BLaER1 treated with 17β-estradiol and CSF1 and Interleukin-3, amounts not matched to agents 10 nM and 100 nM (cell line): ENCODE measurements around the gene RGS6.

Experiments
- H3K27ac ChIP-seq, 11 experiments: shearing (Covaris generic); formaldehyde crosslinking; 2 replicates each; pipeline ENCODE4 v1.8.1; 2022
- H3K27me3 ChIP-seq, 11 experiments: shearing (Covaris generic); formaldehyde crosslinking; 2 replicates each; pipeline ENCODE4 v1.8.1; 2022
- H3K36me3 ChIP-seq, 11 experiments: shearing (Covaris generic); formaldehyde crosslinking; 2 replicates each; pipeline ENCODE4 v1.8.1; 2022
- H3K4me1 ChIP-seq, 10 experiments: shearing (Covaris generic); formaldehyde crosslinking; 2 replicates each; pipeline ENCODE4 v1.8.1; 2022
- H3K4me2 ChIP-seq, 11 experiments: shearing (Covaris generic); formaldehyde crosslinking; 2 replicates each; pipeline ENCODE4 v1.8.1; 2022
- H3K4me3 ChIP-seq, 10 experiments: shearing (Covaris generic); formaldehyde crosslinking; 2 replicates each; pipeline ENCODE4 v1.8.1; 2022
- H3K9ac ChIP-seq, 11 experiments: shearing (Covaris generic); formaldehyde crosslinking; 2 replicates each; pipeline ENCODE4 v1.8.1; 2022
- H3K9me3 ChIP-seq, 11 experiments: shearing (Covaris generic); formaldehyde crosslinking; replicated peaks in 1 of 11; 2 replicates each; pipeline ENCODE4 v1.8.1; 2022
- H4K20me1 ChIP-seq, 11 experiments: shearing (Covaris generic); formaldehyde crosslinking; 2 replicates each; pipeline ENCODE4 v1.8.1; 2022
- Cebpa-rat ChIP-seq, 11 experiments: shearing (Covaris generic); IDR thresholded peaks; 2 replicates each; pipeline ENCODE4 v1.8.1; 2022

The RGS6 gene

GRCh38 chr14:72605096-72605920, 673.1 kb downstream of the RGS6 start:
- Histone ChIP-seq H3K4me3 (no peak overlapping the region; a peak in 1 of 20 replicates), H3K9ac (no peak overlapping the region), H3K9me3 (no peaks in the 10 kb centered on the region), H3K36me3 (no peaks in the 10 kb centered on the region), H3K27me3 (no peaks in the 10 kb centered on the region), H3K4me1 (peaks cover 25 to 70% (median 56%) of the 10 kb centered on the region in 10 experiments), H3K4me2 (peak overlapping the region in 9 of 11 experiments; percentile 42 to 92 (median 78); a peak in 17 of 22 replicates), H3K27ac (no peak overlapping the region), H4K20me1 (no peaks in the 10 kb centered on the region)
- TF ChIP-seq Cebpa-rat (IDR thresholded peaks at IDR 0.05), result no peak

DNA sequence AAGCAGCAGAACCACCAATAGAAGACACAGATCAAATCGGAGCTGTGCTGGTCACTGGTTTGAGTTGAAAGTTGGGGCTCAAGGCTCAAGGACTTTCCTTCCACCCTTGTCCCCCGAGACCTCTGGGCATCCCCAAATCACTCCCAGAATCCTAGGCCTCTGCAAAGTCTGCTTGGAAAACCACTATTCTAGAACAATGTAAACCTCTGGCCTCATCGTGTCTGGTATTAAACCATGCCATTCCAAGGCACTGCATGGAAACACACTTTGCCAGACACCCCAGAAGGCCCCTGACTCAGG, 673.6 kb downstream of the RGS6 start:
- Histone ChIP-seq H3K36me3 (no peaks in the 10 kb centered on the region), H3K4me1 (peaks cover 19 to 64% (median 51%) of the 10 kb centered on the region in 10 experiments), H3K4me3 (no peak overlapping the region), H3K9ac (no peak overlapping the region), H3K9me3 (no peaks in the 10 kb centered on the region), H3K27me3 (no peaks in the 10 kb centered on the region), H3K4me2 (0 out of 22 replicates have a peak overlapping the region, but pooled peaks of 1 of the 11 experiments have one; percentile 83), H3K27ac (no peak overlapping the region), H4K20me1 (no peaks in the 10 kb centered on the region)
- no peak for TF ChIP-seq Cebpa-rat (IDR thresholded peaks at IDR 0.05)

DNA sequence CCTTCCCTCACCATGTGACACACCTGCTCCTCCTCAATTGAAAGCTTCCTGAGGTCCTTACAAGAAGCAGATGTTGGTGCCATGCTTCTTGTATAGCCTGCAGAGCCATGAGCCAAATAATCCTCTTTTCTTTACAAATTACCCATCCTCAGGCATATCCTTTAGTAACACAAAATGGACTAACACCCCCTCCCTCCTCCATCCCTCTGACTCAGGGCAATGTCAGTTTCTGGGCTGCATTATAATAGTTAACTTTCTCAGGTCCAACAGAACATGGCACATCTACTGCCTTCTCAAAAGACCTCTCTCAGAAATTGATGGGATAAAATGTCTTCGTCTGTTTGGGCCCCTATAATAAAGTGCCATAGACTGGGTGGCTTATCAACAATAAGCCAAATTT, 674.6 kb downstream of the RGS6 start:
- H3K4me1 ChIP-seq, result peaks cover 15 to 56% (median 44%) of the 10 kb centered on the region in 10 experiments
- no peak overlapping the region for H3K4me3 ChIP-seq
- no peaks in the 10 kb centered on the region for H3K9me3 ChIP-seq
- no peaks in the 10 kb centered on the region; a peak in 1 of 22 replicates for H4K20me1 ChIP-seq
- no peak overlapping the region for H3K9ac ChIP-seq
- no peaks in the 10 kb centered on the region for H3K27me3 ChIP-seq
- H3K36me3 ChIP-seq, result no peaks in the 10 kb centered on the region
- H3K27ac ChIP-seq, result no peak overlapping the region
- TF ChIP-seq Cebpa-rat (IDR thresholded peaks at IDR 0.05), result no peak
- peak overlapping the region in 4 of 11 experiments; percentile 60 to 67 (median 64); a peak in 3 of 22 replicates for H3K4me2 ChIP-seq

DNA sequence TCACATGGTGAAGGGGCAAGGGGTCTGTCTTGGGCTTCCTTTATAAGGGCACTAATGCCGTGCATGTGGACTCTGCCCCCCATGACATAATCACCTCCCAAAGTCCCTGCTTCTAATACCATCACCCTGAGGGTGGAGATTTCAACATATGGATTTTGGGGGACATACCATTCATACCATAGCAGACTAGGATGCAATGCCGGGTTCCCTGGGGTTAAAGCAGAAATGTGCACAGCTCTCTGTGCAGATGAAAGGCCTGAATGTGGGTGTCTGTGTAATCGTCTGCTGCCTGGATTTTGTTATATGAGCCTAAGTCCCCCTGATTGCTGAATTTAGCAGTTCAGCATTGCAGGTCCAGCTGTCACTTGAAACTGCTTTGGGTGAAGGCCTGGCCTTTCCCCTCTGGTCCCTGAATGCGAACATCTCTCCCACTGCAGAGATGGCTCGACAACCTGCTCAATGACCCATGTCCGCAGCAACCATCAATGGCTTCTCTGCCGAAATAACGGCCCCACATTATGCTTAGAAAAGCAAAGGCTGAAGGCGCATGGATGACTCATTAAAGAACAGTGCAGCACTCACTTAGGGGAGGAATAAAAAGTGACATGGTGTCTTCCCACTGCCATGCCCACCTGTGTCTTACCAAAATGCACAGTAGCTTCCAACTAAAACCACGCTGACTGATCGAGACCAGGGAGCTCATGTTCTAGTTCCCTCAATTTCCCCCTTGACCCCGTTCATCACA, 675.3 kb downstream of the RGS6 start:
- Histone ChIP-seq H3K4me2 (peak overlapping the region; percentile 46 to 72 (median 62)), H3K4me1 (peaks cover 15 to 58% (median 47%) of the 10 kb centered on the region in 10 experiments), H3K9me3 (no peaks in the 10 kb centered on the region), H3K27me3 (no peaks in the 10 kb centered on the region), H3K27ac (peak overlapping the region in 1 of 11 experiments; percentile 28; a peak in 1 of 22 replicates), H4K20me1 (no peaks in the 10 kb centered on the region; a peak in 1 of 22 replicates), H3K9ac (no peak overlapping the region), H3K4me3 (no peak overlapping the region), H3K36me3 (no peaks in the 10 kb centered on the region)
- no peak for TF ChIP-seq Cebpa-rat (IDR thresholded peaks at IDR 0.05)

DNA sequence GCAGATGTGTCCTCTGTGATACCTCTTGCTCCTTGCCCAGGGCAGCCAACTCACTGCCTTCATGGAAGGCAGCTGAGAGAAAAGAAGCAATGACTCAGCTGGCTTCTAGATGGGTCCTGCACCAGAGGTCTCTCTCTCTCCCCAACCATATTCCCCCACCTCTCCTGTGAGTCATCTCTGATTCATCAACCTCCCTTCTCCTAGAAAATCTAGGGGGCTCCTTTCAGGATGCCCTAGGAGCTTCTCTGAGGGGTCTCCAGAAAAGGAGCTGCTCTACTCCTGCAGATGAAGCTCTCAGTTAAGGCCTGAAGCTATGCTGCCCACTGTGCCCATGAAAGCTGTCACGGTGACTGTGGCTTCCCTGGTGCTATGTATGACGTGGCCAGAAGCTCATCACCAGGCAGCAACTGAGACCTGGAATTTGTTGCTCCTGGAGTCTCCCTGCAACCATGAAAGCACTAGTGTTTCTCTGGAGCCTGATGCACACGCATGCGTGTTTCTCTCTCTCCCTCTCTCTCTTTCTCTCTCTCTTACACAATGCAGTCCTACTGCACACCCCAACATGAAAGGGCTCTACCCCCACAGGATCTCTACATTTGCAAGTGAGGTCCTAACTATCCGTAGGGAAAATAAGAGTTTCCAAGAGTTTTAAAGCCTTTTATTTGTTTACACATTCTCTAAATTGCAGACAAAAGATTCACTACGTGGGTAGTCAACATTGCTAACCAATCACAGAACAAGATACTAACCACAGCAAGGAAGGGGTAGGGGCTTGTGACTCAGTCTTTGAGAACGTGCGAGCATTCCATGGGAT, 676.4 kb downstream of the RGS6 start:
- H3K9ac ChIP-seq, result no peak overlapping the region
- H3K4me3 ChIP-seq, result no peak overlapping the region
- peaks cover 25 to 59% (median 50%) of the 10 kb centered on the region in 10 experiments for H3K4me1 ChIP-seq
- peak overlapping the region in 1 of 11 experiments; percentile 28; a peak in 2 of 22 replicates for H3K27ac ChIP-seq
- no peak for TF ChIP-seq Cebpa-rat (IDR thresholded peaks at IDR 0.05)
- no peaks in the 10 kb centered on the region for H3K36me3 ChIP-seq
- H3K4me2 ChIP-seq, result peak overlapping the region; percentile 46 to 72 (median 62)
- H3K9me3 ChIP-seq, result no peaks in the 10 kb centered on the region
- no peaks in the 10 kb centered on the region; a peak in 1 of 22 replicates for H4K20me1 ChIP-seq
- H3K27me3 ChIP-seq, result no peaks in the 10 kb centered on the region

DNA sequence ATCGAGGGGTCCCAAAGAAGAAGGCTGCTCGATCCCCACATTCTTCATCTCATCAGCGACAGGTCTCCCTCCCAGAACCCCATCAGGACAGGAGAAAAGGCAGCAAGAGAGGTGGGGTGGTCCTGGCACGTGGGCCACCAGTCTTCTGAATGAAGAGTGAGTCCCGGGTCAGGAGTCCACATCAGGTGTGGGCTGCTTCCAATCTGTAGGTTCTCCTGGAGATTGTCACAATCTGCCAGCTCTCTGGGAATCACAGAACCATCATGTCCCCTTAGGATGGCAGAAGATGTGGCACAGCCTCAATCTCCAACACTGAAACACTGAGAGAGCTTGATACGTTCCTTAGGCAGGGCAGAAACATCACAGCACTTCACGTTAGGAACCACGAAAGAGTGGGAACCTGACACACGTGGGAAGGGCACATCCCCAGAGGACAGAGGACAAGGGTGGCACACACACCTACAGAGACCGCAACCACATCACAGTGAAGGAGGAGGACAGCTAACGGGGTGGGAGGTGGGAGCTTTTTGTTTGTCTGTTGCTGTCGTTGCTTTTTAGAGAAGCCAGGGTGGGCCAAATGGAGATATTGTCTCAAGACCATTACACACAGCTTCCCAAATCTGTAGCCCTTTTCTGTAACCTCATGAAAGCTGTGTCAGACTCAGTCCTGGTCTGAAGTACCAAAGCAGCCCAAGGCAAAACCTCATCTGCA, 677.1 kb downstream of the RGS6 start:
- Histone ChIP-seq H3K4me2 (peak overlapping the region in 2 of 11 experiments; percentile 67 to 72; a peak in 2 of 22 replicates), H3K36me3 (no peaks in the 10 kb centered on the region), H3K4me3 (no peak overlapping the region), H3K27me3 (no peaks in the 10 kb centered on the region), H4K20me1 (no peaks in the 10 kb centered on the region; a peak in 1 of 22 replicates), H3K27ac (no peak overlapping the region), H3K9me3 (no peaks in the 10 kb centered on the region), H3K4me1 (peaks cover 32 to 59% (median 52%) of the 10 kb centered on the region in 10 experiments), H3K9ac (no peak overlapping the region)
- TF ChIP-seq Cebpa-rat (IDR thresholded peaks at IDR 0.05), result no peak

GRCh38 chr14:72610096-72610830, 678.0 kb downstream of the RGS6 start:
- Histone ChIP-seq H3K9me3 (no peaks in the 10 kb centered on the region), H3K4me1 (peaks cover 39 to 59% (median 51%) of the 10 kb centered on the region in 10 experiments), H4K20me1 (no peaks in the 10 kb centered on the region; a peak in 1 of 22 replicates), H3K4me2 (no peak overlapping the region), H3K27ac (no peak overlapping the region), H3K36me3 (no peaks in the 10 kb centered on the region), H3K27me3 (no peaks in the 10 kb centered on the region), H3K4me3 (no peak overlapping the region), H3K9ac (no peak overlapping the region)
- no peak for TF ChIP-seq Cebpa-rat (IDR thresholded peaks at IDR 0.05)

DNA sequence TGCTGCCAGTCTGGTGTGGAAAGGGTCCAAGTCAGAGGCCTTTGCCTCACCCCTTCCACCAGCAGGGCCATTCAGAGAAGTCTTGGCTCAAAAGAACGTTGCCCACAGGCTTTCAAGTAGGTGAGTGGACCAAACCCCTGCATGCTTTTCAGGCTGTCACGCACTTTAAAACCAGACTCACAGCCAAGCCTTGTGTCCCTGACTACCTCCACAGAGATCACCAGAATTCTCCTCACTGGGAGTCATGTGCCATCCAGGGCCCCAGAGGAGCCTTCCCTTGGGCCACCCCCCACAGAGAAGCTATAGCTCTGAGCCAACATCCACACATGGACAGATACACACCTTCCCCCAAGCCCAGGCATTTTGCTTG, 678.6 kb downstream of the RGS6 start:
- Histone ChIP-seq H4K20me1 (no peaks in the 10 kb centered on the region; a peak in 1 of 22 replicates), H3K27ac (no peak overlapping the region), H3K4me1 (peaks cover 45 to 61% (median 55%) of the 10 kb centered on the region in 10 experiments)

More for the DNA sequence above, 678.6 kb downstream of the RGS6 start:
- Histone ChIP-seq H3K4me3 (no peak overlapping the region), H3K36me3 (no peaks in the 10 kb centered on the region), H3K4me2 (no peak overlapping the region), H3K9ac (no peak overlapping the region), H3K9me3 (no peaks in the 10 kb centered on the region), H3K27me3 (no peaks in the 10 kb centered on the region)
- no peak for TF ChIP-seq Cebpa-rat (IDR thresholded peaks at IDR 0.05)
